HG02885 (cell line): Measurements from ENCODE around the gene PPHLN1.

Experiments used
- ATAC-seq: cut with Tn5 transposase; IDR thresholded peaks from one replicate; pipeline ENCODE4 v1.9.1; 2021; ENCODE audit warnings: mild to moderate bottlenecking; ENCODE audit not compliant: unreplicated experiment, poor library complexity

PPHLN1 gene

GRCh38 chr12:42428850-42429249 lies 102.9 kb downstream of the PPHLN1 start:
- no peak for ATAC-seq

- no peak for ATAC-seq
These were observed 106.7 kb downstream of the PPHLN1 start for GRCh38 chr12:42432517-42433140.

- ATAC-seq = no peak
These were observed 114.6 kb downstream of the PPHLN1 start for GRCh38 chr12:42440608-42441007.

- ATAC-seq = no peak
These were observed 116.4 kb downstream of the PPHLN1 start for GRCh38 chr12:42442311-42442759.

- ATAC-seq = no peak
These were observed 116.9 kb downstream of the PPHLN1 start for GRCh38 chr12:42442888-42443287.

GRCh38 chr12:42444192-42444943 lies 118.4 kb downstream of the PPHLN1 start:
- no peak for ATAC-seq

GRCh38 chr12:42445891-42446290 lies 119.9 kb downstream of the PPHLN1 start:
- no peak for ATAC-seq

- no peak for ATAC-seq
These were observed 120.8 kb downstream of the PPHLN1 start for GRCh38 chr12:42446761-42447160.

- no peak for ATAC-seq
These were observed 121.4 kb downstream of the PPHLN1 start for GRCh38 chr12:42447371-42447786.

- ATAC-seq = no peak
These were observed 122.9 kb downstream of the PPHLN1 start for GRCh38 chr12:42448841-42449240.

- ATAC-seq = no peak
These were observed 124.3 kb downstream of the PPHLN1 start for GRCh38 chr12:42450248-42450647.

GRCh38 chr12:42458575-42458974 lies 132.6 kb downstream of the PPHLN1 start:
- ATAC-seq = no peak

- no peak for ATAC-seq
These were observed 133.4 kb downstream of the PPHLN1 start for GRCh38 chr12:42459336-42459847.

GRCh38 chr12:42462486-42462885 lies 136.5 kb downstream of the PPHLN1 start:
- no peak for ATAC-seq

GRCh38 chr12:42463671-42464070 lies 137.7 kb downstream of the PPHLN1 start:
- no peak for ATAC-seq

GRCh38 chr12:42468341-42468821 lies 142.4 kb downstream of the PPHLN1 start:
- ATAC-seq = no peak

- ATAC-seq = peak; percentile 1
These were observed 143.0 kb downstream of the PPHLN1 start for GRCh38 chr12:42468921-42469320.

GRCh38 chr12:42469355-42470175 lies 143.6 kb downstream of the PPHLN1 start:
- peak; percentile 97 for ATAC-seq

GRCh38 chr12:42472376-42472775 lies 146.4 kb downstream of the PPHLN1 start:
- no peak for ATAC-seq

- no peak for ATAC-seq
These were observed 147.2 kb downstream of the PPHLN1 start for GRCh38 chr12:42473130-42473529.

GRCh38 chr12:42473561-42473960 lies 147.6 kb downstream of the PPHLN1 start:
- no peak for ATAC-seq
